Vagina (tissue), 2 donors: Measurements from ENCODE around the gene PARP11.

Source experiments
- POLR2A ChIP-seq, 2 donors: fragments of 450-650 bp; IDR thresholded peaks; one replicate each; pipeline ENCODE4 v1.6.1; 2017; ENCODE audit warnings: antibody characterized with exemption in 2 of 2, mild to moderate bottlenecking in 2 of 2, moderate library complexity in 2 of 2
- TF ChIP-seq, protein P1 (sequence below), 3 experiments: fragments of 450-650 bp in 2 of 3; fragments of 200-600 bp in 1 of 3; sonication (generic) in 1 of 3; IDR thresholded peaks; one replicate each; pipeline ENCODE4 v1.5.1; 2017 to 2019; ENCODE audit warnings: antibody characterized with exemption in 3 of 3, mild to moderate bottlenecking in 2 of 3, moderate library complexity in 2 of 3

DNA sequence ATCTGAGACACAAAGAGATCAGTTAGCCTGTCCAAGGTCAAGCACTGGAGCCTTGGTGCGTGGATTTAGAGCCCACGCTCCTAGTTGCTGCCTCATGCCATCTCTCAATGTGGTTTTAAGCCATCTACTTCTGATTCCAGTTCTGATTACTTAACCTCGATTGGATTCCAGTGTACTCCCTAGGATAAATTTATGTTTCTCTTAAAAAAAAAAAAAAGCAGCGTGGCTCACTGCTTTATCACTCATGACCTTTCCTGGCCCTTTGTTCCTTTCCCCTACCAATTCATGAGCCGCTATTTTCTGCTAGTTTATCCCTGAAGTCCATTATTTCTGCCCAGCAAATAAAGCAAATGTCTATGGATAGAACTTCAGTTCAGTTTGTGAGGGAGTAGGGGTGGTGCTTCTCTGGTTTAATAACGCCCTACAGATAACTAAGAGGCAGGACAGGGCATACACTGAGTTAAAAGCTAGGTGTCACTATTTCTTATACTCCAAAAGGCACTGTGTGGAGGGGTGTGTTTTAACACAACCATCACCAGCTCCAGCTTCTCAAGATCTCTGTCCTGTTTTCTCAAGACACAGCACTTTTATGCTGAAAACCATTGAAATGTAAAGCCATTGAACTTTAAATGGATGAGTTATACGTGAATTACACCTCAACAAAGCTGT lies 9.8 kb upstream of the PARP11 start:
- no peak for TF ChIP-seq POLR2A (IDR thresholded peaks at IDR 0.05)
- TF ChIP-seq, protein P1, sequence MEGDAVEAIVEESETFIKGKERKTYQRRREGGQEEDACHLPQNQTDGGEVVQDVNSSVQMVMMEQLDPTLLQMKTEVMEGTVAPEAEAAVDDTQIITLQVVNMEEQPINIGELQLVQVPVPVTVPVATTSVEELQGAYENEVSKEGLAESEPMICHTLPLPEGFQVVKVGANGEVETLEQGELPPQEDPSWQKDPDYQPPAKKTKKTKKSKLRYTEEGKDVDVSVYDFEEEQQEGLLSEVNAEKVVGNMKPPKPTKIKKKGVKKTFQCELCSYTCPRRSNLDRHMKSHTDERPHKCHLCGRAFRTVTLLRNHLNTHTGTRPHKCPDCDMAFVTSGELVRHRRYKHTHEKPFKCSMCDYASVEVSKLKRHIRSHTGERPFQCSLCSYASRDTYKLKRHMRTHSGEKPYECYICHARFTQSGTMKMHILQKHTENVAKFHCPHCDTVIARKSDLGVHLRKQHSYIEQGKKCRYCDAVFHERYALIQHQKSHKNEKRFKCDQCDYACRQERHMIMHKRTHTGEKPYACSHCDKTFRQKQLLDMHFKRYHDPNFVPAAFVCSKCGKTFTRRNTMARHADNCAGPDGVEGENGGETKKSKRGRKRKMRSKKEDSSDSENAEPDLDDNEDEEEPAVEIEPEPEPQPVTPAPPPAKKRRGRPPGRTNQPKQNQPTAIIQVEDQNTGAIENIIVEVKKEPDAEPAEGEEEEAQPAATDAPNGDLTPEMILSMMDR (IDR thresholded peaks at IDR 0.05), result no peak
